ENCODE data around the gene CCL8.

CCL8 gene

DNA sequence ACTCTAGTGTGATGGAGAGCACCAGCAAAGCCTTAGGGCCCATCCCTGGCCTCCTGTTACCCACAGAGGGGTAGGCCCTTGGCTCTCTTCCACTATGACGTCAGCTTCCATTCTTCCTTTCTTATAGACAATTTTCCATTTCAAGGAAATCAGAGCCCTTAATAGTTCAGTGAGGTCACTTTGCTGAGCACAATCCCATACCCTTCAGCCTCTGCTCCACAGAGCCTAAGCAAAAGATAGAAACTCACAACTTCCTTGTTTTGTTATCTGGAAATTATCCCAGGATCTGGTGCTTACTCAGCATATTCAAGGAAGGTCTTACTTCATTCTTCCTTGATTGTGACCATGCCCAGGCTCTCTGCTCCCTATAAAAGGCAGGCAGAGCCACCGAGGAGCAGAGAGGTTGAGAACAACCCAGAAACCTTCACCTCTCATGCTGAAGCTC, at the start of gene CCL8:
Gene CCL8, plus strand, starts transcription at position 397 of the 445 bp plus-strand sequence. CDS start 67 bp downstream, outside the sequence.
- TF ChIP-seq GATA3 (IDR thresholded peaks at IDR 0.05; ENCODE audit: low read depth, low read length) (no peak), GATA2 (IDR thresholded peaks at IDR 0.05; ENCODE audit: low read depth, low read length) (no peak)

- TF ChIP-seq GATA3 (IDR thresholded peaks at IDR 0.05; ENCODE audit: low read depth, low read length) (no peak), GATA2 (IDR thresholded peaks at IDR 0.05; ENCODE audit: low read depth, low read length) (no peak)
Measured at GRCh38 chr17:34269969-34270368, 49.3 kb upstream of the CCL8 start, which contains the start of gene CCL7. CCL7 (plus strand) TSS chr17:34270221; CDS start chr17:34270291, 70 bp downstream.

DNA sequence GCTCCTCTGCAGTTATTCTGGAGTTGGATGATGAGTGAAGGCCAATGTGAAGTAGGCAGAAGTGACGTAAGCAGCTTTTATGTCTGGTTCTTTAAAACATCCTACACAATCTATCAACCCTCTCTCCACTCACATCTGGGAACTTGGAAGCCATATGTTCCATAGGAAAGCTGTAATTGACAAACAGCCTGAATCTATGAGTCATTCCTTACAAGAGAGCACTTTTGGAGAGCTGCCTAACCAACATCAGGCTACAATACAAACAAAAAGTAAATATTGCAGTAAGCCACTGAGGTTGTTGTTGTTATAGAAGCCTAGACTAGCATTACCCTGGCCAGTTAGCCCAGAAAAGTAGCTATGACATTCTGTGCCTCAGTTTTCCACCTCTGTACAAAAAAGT, 43.4 kb upstream of the CCL8 start:
- TF ChIP-seq GATA3 (IDR thresholded peaks at IDR 0.05; ENCODE audit: low read depth, low read length) (no peak), GATA2 (IDR thresholded peaks at IDR 0.05; ENCODE audit: low read depth, low read length) (no peak)

DNA sequence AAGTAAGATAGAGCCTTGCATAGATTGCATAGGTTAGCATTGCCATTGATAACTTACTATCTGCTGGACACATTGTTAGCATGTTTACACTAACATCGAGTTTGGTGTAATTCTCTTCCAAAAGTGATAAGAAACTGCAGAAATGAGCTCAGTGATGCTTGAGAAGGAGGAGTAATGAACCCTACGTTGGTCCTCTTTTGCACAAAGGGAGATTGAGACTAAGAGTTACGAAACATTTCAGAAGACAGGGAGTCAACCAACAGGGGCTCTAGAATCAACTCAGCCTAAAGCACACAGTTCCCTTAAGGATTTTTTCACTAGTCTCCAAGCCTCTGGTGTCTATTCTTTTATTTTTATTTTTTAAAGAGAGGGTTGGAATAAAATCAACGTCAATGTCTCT, 42.4 kb upstream of the CCL8 start:
- TF ChIP-seq GATA2 (IDR thresholded peaks at IDR 0.05; ENCODE audit: low read depth, low read length) = no peak

GRCh38 chr17:34283571-34283970, 35.7 kb upstream of the CCL8 start:
- no peak for TF ChIP-seq GATA2 (IDR thresholded peaks at IDR 0.05; ENCODE audit: low read depth, low read length)
- no peak for TF ChIP-seq GATA3 (IDR thresholded peaks at IDR 0.05; ENCODE audit: low read depth, low read length)

DNA sequence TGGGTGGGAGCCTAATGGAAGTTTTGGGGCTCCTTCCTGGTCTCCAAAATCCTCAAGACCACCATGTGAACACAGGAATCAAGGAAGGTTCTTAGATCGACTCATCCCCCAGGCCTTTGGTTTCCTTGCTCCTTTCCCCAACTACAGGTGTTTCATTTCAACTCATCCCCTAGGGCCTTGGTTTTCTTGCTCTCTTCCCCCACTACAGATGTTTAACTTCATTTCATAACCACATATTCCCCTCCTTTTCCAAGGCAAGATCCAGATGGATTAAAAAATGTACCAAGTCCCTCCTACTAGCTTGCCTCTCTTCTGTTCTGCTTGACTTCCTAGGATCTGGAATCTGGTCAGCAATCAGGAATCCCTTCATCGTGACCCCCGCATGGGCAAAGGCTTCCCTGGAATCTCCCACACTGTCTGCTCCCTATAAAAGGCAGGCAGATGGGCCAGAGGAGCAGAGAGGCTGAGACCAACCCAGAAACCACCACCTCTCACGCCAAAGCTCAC, 33.9 kb upstream of the CCL8 start, which contains the start of gene CCL11:
Gene CCL11, plus strand, starts transcription at position 457 of the 507 bp plus-strand sequence. CDS start 67 bp downstream, outside the sequence.
- TF ChIP-seq GATA2 (IDR thresholded peaks at IDR 0.05; ENCODE audit: low read depth, low read length) (no peak), GATA3 (IDR thresholded peaks at IDR 0.05; ENCODE audit: low read depth, low read length) (no peak)

DNA sequence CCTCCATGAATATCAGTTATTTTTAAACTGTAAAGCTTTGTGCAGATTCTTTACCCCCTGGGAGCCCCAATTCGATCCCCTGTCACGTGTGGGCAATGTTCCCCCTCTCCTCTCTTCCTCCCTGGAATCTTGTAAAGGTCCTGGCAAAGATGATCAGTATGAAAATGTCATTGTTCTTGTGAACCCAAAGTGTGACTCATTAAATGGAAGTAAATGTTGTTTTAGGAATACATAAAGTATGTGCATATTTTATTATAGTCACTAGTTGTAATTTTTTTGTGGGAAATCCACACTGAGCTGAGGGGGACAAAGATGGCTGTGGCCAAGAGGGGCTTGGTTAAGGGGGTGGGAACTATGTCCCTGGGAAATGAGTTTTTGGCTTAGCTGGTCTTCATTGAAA, 31.4 kb upstream of the CCL8 start:
- TF ChIP-seq GATA2 (IDR thresholded peaks at IDR 0.05; ENCODE audit: low read depth, low read length) (no peak), GATA3 (IDR thresholded peaks at IDR 0.05; ENCODE audit: low read depth, low read length) (no peak)

DNA sequence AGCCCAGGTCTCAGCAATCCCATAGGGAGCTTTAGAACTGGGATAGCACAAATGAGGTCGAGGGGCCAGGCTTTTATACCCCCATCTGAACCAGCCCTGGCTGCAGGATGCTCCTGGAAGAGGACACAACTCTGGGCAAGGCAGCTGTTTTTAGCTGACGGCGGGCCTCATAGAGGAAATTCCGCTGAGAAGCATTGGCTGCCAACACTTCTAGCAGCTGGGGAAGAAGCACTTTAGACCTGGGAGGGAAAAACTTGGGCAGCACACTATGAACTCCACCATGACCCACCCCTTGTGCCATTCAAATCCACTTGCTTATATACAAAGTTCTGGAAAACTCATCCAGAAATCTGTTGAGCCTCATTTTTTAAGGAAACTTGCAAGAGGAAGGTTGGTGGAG, 28.6 kb upstream of the CCL8 start:
- TF ChIP-seq GATA2 (IDR thresholded peaks at IDR 0.05; ENCODE audit: low read depth, low read length) = no peak
- no peak for TF ChIP-seq GATA3 (IDR thresholded peaks at IDR 0.05; ENCODE audit: low read depth, low read length)

DNA sequence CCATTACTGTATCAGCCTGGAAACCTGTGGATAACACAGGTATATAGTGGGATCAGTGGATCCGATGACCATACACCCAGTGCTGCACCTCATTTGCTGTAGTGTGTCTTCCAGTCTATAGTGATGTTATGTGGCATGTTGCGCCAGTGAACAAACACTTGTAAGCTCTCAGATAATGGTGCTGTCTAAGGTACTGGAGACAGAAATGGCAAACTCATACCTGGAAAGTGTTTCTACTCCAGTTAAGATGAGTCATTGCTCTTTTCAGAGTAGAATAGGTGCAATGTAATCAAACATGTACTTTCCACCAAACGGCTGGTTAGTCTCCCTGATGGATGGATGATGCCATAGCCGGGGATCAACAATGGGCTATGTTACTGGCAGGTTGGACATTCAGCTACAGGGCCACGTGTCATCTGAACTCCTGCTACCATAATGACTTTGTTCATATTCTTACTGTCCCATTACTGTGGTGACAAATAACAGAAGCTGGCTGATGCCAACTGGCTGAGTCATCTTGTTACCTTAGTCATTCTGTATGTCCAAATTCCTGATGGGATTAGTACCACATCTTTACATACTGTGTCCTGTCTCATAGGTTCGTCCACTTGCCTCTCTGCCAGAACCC, 27.4 kb upstream of the CCL8 start:
- TF ChIP-seq GATA3 (IDR thresholded peaks at IDR 0.05; ENCODE audit: low read depth, low read length) (no peak), GATA2 (IDR thresholded peaks at IDR 0.05; ENCODE audit: low read depth, low read length) (no peak)

- TF ChIP-seq GATA3 (IDR thresholded peaks at IDR 0.05; ENCODE audit: low read depth, low read length) = no peak
- no peak for TF ChIP-seq GATA2 (IDR thresholded peaks at IDR 0.05; ENCODE audit: low read depth, low read length)
Measured at GRCh38 chr17:34299027-34299426, 20.2 kb upstream of the CCL8 start.

DNA sequence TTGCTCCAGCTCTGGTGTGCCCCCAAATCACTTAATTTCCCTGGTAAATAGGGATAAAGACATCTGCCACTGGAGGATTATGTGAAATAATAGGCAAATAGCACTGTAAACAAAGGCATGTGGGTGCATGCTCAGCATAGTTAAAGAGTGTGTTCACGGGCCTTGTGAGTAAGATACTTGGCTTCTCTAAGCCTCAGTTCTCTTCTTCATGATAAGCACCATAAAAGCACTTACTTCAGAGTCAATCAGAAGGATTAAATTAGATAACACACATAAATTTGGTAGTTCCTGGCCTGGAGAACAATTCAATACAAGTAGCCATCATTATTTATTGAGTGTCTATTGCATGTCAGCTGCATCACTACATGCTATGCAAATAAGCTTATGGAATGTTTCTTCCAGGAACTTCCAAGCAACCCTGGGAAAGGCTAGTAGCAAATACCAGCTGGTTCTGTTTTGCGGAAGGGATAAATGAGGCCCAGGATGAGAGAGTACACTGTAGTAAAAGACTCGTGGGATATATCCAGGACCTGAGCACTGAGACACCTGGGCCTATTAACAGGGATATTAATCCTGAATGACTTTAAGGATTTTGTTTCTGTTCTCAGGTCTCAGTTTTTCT, 19.2 kb upstream of the CCL8 start:
- TF ChIP-seq GATA2 (IDR thresholded peaks at IDR 0.05; ENCODE audit: low read depth, low read length) (no peak), GATA3 (IDR thresholded peaks at IDR 0.05; ENCODE audit: low read depth, low read length) (no peak)

DNA sequence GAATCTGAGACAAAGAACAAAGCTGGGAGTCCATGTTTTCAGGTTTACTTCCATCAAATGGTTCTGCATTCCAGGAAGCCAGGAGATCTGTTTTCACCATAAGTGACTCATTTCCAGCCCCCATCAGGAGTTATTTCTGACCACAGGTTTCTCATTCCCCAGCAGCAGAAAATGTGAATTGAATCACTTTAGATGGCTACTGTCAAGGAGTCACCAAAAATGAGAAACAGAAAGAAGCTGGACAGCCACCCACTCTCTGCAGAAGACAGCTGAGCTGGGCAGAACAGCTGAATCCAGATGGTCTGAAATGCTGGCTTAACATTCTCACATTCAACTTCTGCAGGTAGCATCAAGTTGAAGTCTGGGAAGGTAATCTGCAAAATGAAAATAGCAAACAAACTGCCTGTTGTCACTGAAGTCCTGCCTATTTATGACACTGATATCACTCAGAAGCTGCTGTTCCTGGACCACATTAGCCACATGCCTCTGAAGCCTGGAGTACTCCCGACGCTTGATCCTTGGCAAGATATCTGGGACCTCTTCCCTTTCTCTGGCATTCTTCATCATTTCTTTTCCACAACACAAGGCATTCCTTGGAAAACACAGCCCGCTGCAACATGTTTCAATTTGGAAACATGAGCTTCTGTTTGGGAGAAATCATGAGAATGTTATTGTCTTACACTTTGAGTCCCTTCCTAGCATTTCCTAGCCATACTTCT, 18.4 kb upstream of the CCL8 start:
- TF ChIP-seq GATA2 (IDR thresholded peaks at IDR 0.05; ENCODE audit: low read depth, low read length) (no peak), GATA3 (IDR thresholded peaks at IDR 0.05; ENCODE audit: low read depth, low read length) (no peak)

DNA sequence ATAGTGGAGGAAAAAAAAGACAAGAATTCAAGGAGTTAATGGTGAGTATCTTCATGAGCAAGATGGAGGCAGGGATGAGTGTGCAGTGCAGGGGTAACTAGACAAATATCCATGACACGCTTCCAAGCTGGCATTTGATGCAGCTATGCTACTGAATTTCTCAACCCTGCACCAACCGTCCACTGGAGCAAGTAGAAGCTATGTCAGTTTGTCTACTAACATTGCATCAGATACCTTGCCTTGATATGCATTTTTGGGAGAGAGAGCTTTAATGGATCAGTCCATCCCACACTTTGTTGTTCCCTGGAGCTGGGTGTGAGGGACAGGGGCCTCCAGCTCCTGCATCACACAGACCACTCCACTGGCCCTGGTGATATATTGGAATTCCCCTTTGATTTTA, 17.2 kb upstream of the CCL8 start:
- TF ChIP-seq GATA2 (IDR thresholded peaks at IDR 0.05; ENCODE audit: low read depth, low read length) (no peak), GATA3 (IDR thresholded peaks at IDR 0.05; ENCODE audit: low read depth, low read length) (no peak)

DNA sequence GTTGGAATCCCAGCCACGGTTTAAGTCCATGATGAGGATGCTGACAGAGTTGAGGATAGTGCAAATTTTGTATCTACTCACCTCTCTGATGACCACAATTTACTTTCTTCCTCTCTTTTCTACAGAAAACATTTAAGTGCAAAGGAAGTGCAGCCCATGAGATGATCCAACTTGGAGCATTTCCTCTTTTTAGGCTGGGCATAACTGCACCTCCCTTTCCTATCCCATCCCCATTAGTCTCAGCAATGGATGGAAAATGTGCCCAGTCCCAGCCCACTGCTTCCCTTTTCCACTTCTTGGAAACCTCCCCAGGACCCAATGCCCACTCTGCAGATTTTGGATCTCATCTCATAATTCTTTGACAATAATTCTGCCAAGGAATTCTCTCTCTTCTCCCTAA, 16.6 kb upstream of the CCL8 start:
- TF ChIP-seq GATA2 (IDR thresholded peaks at IDR 0.05; ENCODE audit: low read depth, low read length) (no peak), GATA3 (IDR thresholded peaks at IDR 0.05; ENCODE audit: low read depth, low read length) (no peak)
